GM12891 (cell line): ENCODE data around the gene IL31.
"Not testable (repeated sequence)": the region's sequence is repeated elsewhere in the genome, so short reads cannot be mapped to it uniquely, and the experiment has no call there.

Source experiments
- DNase-seq: peaks from one replicate; pipeline ENCODE4 v3.0.0; 2011; ENCODE audit warnings: low spot score; ENCODE audit not compliant: insufficient read length
- FAIRE-seq: peaks from 2 replicates; lab custom pipeline; 2011; peaks lifted over from hg19 to GRCh38; lab: Jason Lieb, UNC
- PAX5 ChIP-seq: IDR thresholded peaks from 2 replicates; pipeline ENCODE4 v1.6.1; 2011; ENCODE audit warnings: low read length, moderate library complexity, mild to moderate bottlenecking; ENCODE audit not compliant: insufficient read depth, severe bottlenecking
- POLR2A ChIP-seq: IDR thresholded peaks from 2 replicates; pipeline ENCODE4 v1.6.1; 2011; ENCODE audit warnings: low read depth, low read length, control low read depth
- POLR2AphosphoS5 ChIP-seq: IDR thresholded peaks from 2 replicates; pipeline ENCODE4 v1.6.1; 2011; ENCODE audit warnings: low read depth, low read length, control low read depth
- POU2F2 ChIP-seq: IDR thresholded peaks from 2 replicates; pipeline ENCODE4 v1.6.1; 2011; ENCODE audit warnings: low read depth, mild to moderate bottlenecking, control low read depth, low read length, moderate library complexity
- SPI1 ChIP-seq: IDR thresholded peaks from 2 replicates; pipeline ENCODE4 v1.6.1; 2011; ENCODE audit warnings: low read depth, low read length, control low read depth
- TAF1 ChIP-seq: IDR thresholded peaks from 2 replicates; pipeline ENCODE4 v1.6.1; 2011; ENCODE audit warnings: low read depth, low read length, control low read depth

Gene IL31

GRCh38 chr12:122204167-122205052, 30.4 kb upstream of the IL31 start:
- no peak for DNase-seq
- FAIRE-seq: no peak
- TF ChIP-seq POLR2A (no peak), SPI1 (no peak), PAX5 (no peak), POLR2AphosphoS5 (no peak), TAF1 (no peak), POU2F2 (no peak)

- DNase-seq (peak; percentile 56), FAIRE-seq (peak; percentile 90)
- TF ChIP-seq POU2F2 (no peak), PAX5 (peak; percentile 75)
Observed at GRCh38 chr12:122203301-122204166, 29.5 kb upstream of the IL31 start, which contains the start of gene B3GNT4. TSS of gene B3GNT4 (plus strand) at chr12:122203709. CDS start at chr12:122204619, 910 bp downstream.

- not testable (repeated sequence) for DNase-seq, FAIRE-seq
- peak; percentile 8 for TF ChIP-seq PAX5
Observed at GRCh38 chr12:122202811-122203210, 28.8 kb upstream of the IL31 start.

GRCh38 chr12:122202017-122202416, 28.0 kb upstream of the IL31 start:
- no peak for TF ChIP-seq POLR2A
- TF ChIP-seq POLR2AphosphoS5: no peak
- no peak for TF ChIP-seq SPI1
- TF ChIP-seq POU2F2: no peak
- no peak for TF ChIP-seq PAX5
- DNase-seq (no peak), FAIRE-seq (no peak)

GRCh38 chr12:122201381-122201780, 27.4 kb upstream of the IL31 start:
- FAIRE-seq: no peak

GRCh38 chr12:122200541-122201175, 26.6 kb upstream of the IL31 start:
- DNase-seq (no peak), FAIRE-seq (no peak)
- TF ChIP-seq PAX5 (no peak), POLR2A (no peak)

More at GRCh38 chr12:122201381-122201780, 27.4 kb upstream of the IL31 start:
- no peak for TF ChIP-seq SPI1
- TF ChIP-seq PAX5: no peak
- DNase-seq: no peak

GRCh38 chr12:122199484-122200355, 25.7 kb upstream of the IL31 start:
- no peak for DNase-seq
- no peak for FAIRE-seq
- TF ChIP-seq POLR2AphosphoS5 (no peak), PAX5 (no peak), TAF1 (no peak), POU2F2 (no peak), SPI1 (no peak), POLR2A (no peak)

GRCh38 chr12:122197612-122197966, 23.6 kb upstream of the IL31 start:
- no peak for TF ChIP-seq POU2F2
- no peak for TF ChIP-seq SPI1
- no peak for TF ChIP-seq TAF1
- no peak for TF ChIP-seq POLR2AphosphoS5
- TF ChIP-seq PAX5: no peak
- TF ChIP-seq POLR2A: no peak
- FAIRE-seq (no peak), DNase-seq (no peak)

- TF ChIP-seq POU2F2 (no peak), POLR2AphosphoS5 (no peak), TAF1 (no peak), SPI1 (no peak), POLR2A (no peak), PAX5 (no peak)
- no peak for FAIRE-seq
- no peak for DNase-seq
Observed at GRCh38 chr12:122195405-122195804, 21.4 kb upstream of the IL31 start.
